ENCODE measurements around the gene CUZD1. TPM values are rescaled to one million over a fixed set of nuclear protein-coding genes. Genes with fewer than 3 reads are reported as not detected.

CUZD1 gene
- total RNA-seq, 6 experiments from 2014 or later, result 0.20 TPM; not detected in 5

- DNase-seq (no peak), ATAC-seq (no peak)
- intact Hi-C loops (cut with DNase I), result no loop called here
- H3K36me3 ChIP-seq, result no peaks in the 10 kb centered on the region
- no peaks in the 10 kb centered on the region for H3K9me3 ChIP-seq
- 100% methylated on average over 1 of the region's 4 CpGs for WGBS (ENCODE audit: insufficient coverage, low coverage, low lambda C conversion rate, missing lambda C conversion rate)
- TF ChIP-seq POLR2A (IDR thresholded peaks at IDR 0.05) (no peak), CTCF (IDR thresholded peaks at IDR 0.05) (no peak)
- H3K27ac ChIP-seq, result no peak overlapping the region
- H3K27me3 ChIP-seq, result no peaks in the 10 kb centered on the region
- H3K4me1 ChIP-seq, result no peaks in the 10 kb centered on the region
- H3K4me3 ChIP-seq, result no peak overlapping the region
These were observed 1.5 kb downstream of the CUZD1 start for GRCh38 chr10:122844146-122844545.

- TF ChIP-seq CTCF (IDR thresholded peaks at IDR 0.05), result no peak
- no peak for TF ChIP-seq POLR2A (IDR thresholded peaks at IDR 0.05)
- no peak for ATAC-seq
- Histone ChIP-seq H3K4me1 (no peaks in the 10 kb centered on the region), H3K27ac (no peak overlapping the region), H3K4me3 (no peak overlapping the region), H3K27me3 (no peaks in the 10 kb centered on the region), H3K36me3 (no peaks in the 10 kb centered on the region), H3K9me3 (no peaks in the 10 kb centered on the region)
- DNase-seq, result no peak
- intact Hi-C loops (cut with DNase I), result no loop called here
These were observed 4.1 kb downstream of the CUZD1 start for GRCh38 chr10:122841569-122841968.

DNA sequence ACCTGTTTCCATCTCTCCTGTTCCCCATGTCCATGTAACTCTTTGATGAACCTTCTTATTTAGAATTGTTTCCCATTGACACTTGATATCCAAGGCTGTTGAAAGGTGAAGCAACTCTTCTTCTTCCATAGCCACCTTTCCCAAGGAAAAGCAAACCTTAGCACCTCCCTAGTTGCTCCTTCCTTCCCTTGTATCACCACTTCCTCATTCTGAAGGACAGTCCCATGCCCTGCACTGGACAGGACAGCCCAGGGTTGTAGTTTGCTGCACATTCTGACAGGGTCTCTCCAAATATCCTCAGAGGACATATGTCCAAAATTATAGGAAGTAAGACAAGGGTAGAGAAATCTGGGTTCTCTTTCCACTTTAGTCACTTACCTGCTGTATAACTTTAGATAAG is 6.2 kb downstream of the CUZD1 start:
- TF ChIP-seq CTCF (IDR thresholded peaks at IDR 0.05) (no peak), POLR2A (IDR thresholded peaks at IDR 0.05) (no peak)
- DNase-seq (no peak), ATAC-seq (no peak)
- no peak overlapping the region for H3K27ac ChIP-seq
- no peaks in the 10 kb centered on the region for H3K9me3 ChIP-seq
- H3K36me3 ChIP-seq, result no peaks in the 10 kb centered on the region
- intact Hi-C loops (cut with DNase I), result no loop called here
- no peaks in the 10 kb centered on the region for H3K27me3 ChIP-seq
- no peak overlapping the region for H3K4me3 ChIP-seq
- H3K4me1 ChIP-seq, result no peaks in the 10 kb centered on the region

GRCh38 chr10:122838880-122839279 is 6.8 kb downstream of the CUZD1 start:
- TF ChIP-seq POLR2A (IDR thresholded peaks at IDR 0.05) (no peak), CTCF (IDR thresholded peaks at IDR 0.05) (no peak)
- Histone ChIP-seq H3K27ac (no peak overlapping the region), H3K4me1 (no peaks in the 10 kb centered on the region), H3K36me3 (no peaks in the 10 kb centered on the region), H3K9me3 (no peaks in the 10 kb centered on the region), H3K4me3 (no peak overlapping the region), H3K27me3 (no peaks in the 10 kb centered on the region)
- intact Hi-C loops (cut with DNase I), result no loop called here
- no peak for ATAC-seq
- no peak for DNase-seq
- 57% methylated on average over 4 of the region's 4 CpGs for WGBS (ENCODE audit: insufficient coverage, low coverage, low lambda C conversion rate, missing lambda C conversion rate)

- no peak overlapping the region for H3K27ac ChIP-seq
- no peaks in the 10 kb centered on the region for H3K27me3 ChIP-seq
- no peak for DNase-seq
- H3K4me3 ChIP-seq, result no peak overlapping the region
- no peak for ATAC-seq
- H3K4me1 ChIP-seq, result no peaks in the 10 kb centered on the region
- TF ChIP-seq CTCF (IDR thresholded peaks at IDR 0.05), result no peak
- TF ChIP-seq POLR2A (IDR thresholded peaks at IDR 0.05), result no peak
- H3K9me3 ChIP-seq, result no peaks in the 10 kb centered on the region
- intact Hi-C loops (cut with DNase I), result no loop called here
- no peaks in the 10 kb centered on the region for H3K36me3 ChIP-seq
- WGBS (ENCODE audit: insufficient coverage, low coverage, low lambda C conversion rate, missing lambda C conversion rate), result 69% methylated on average over 2 of the region's 2 CpGs
These were observed 9.7 kb downstream of the CUZD1 start for GRCh38 chr10:122835908-122836307.

Measured in right lobe of liver (tissue), 6 donors.